Glomerular visceral epithelial cell (primary cell): Measurements from ENCODE around the gene IGLL5.
"Not testable (repeated sequence)": the region's sequence is repeated elsewhere in the genome, so short reads cannot be mapped to it uniquely, and the experiment has no call there.

Experiments
- DNase-seq: peaks from one replicate; pipeline ENCODE4 v3.0.0-alpha.2; 2016; ENCODE audit errors: extremely low spot score

IGLL5 gene

GRCh38 chr22:22884010-22884887, 3.4 kb upstream of the IGLL5 start:
- DNase-seq: peak; percentile 25

GRCh38 chr22:22884888-22885840, 2.5 kb upstream of the IGLL5 start:
- no peak for DNase-seq

- no peak for DNase-seq
These were observed 1.1 kb upstream of the IGLL5 start for GRCh38 chr22:22886546-22886945.

GRCh38 chr22:22888571-22889353, 1.1 kb downstream of the IGLL5 start:
- DNase-seq: no peak

GRCh38 chr22:22890085-22890484, 2.5 kb downstream of the IGLL5 start:
- DNase-seq: no peak

GRCh38 chr22:22891139-22891621, 3.6 kb downstream of the IGLL5 start:
- DNase-seq: no peak

- no peak for DNase-seq
These were observed 4.8 kb downstream of the IGLL5 start for GRCh38 chr22:22892096-22893052.

- no peak for DNase-seq
These were observed 5.6 kb downstream of the IGLL5 start for GRCh38 chr22:22893077-22893805.

GRCh38 chr22:22893891-22894739, 6.5 kb downstream of the IGLL5 start:
- DNase-seq: no peak

- no peak for DNase-seq
These were observed 7.4 kb downstream of the IGLL5 start for GRCh38 chr22:22894740-22895731.

- DNase-seq: no peak
These were observed 8.3 kb downstream of the IGLL5 start for GRCh38 chr22:22895776-22896445.

GRCh38 chr22:22896601-22897000, 9.0 kb downstream of the IGLL5 start:
- DNase-seq: no peak

GRCh38 chr22:22897091-22897490, 9.5 kb downstream of the IGLL5 start:
- no peak for DNase-seq

GRCh38 chr22:22897947-22898346, 10.3 kb downstream of the IGLL5 start:
- DNase-seq: no peak

- DNase-seq: not testable (repeated sequence)
These were observed 10.9 kb downstream of the IGLL5 start for GRCh38 chr22:22898411-22898950.

GRCh38 chr22:22899342-22900080, 11.9 kb downstream of the IGLL5 start:
- DNase-seq: not testable (repeated sequence)
